Measurements from ENCODE around the gene NR3C2.

The NR3C2 gene

GRCh38 chr4:148263127-148263526, 179.1 kb downstream of the NR3C2 start:
- DNase-seq (ENCODE audit: low spot score) = no peak

- no peak for DNase-seq (ENCODE audit: low spot score)
These were observed 180.4 kb downstream of the NR3C2 start for GRCh38 chr4:148261848-148262247.

- no peak for DNase-seq (ENCODE audit: low spot score)
These were observed 182.4 kb downstream of the NR3C2 start for GRCh38 chr4:148259841-148260240.

GRCh38 chr4:148258535-148258934, 183.7 kb downstream of the NR3C2 start:
- DNase-seq (ENCODE audit: low spot score) = no peak

GRCh38 chr4:148255344-148255720, 186.9 kb downstream of the NR3C2 start:
- DNase-seq (ENCODE audit: low spot score) = no peak

- DNase-seq (ENCODE audit: low spot score) = no peak
These were observed 187.4 kb downstream of the NR3C2 start for GRCh38 chr4:148254621-148255343.

- no peak for DNase-seq (ENCODE audit: low spot score)
These were observed 188.4 kb downstream of the NR3C2 start for GRCh38 chr4:148253768-148254167.

- no peak for DNase-seq (ENCODE audit: low spot score)
These were observed 193.4 kb downstream of the NR3C2 start for GRCh38 chr4:148248824-148249223.

GRCh38 chr4:148245015-148245414, 197.2 kb downstream of the NR3C2 start:
- DNase-seq (ENCODE audit: low spot score) = no peak

- no peak for DNase-seq (ENCODE audit: low spot score)
These were observed 198.4 kb downstream of the NR3C2 start for GRCh38 chr4:148243837-148244236.

GRCh38 chr4:148240241-148240640, 202.0 kb downstream of the NR3C2 start:
- DNase-seq (ENCODE audit: low spot score) = no peak

GRCh38 chr4:148239494-148239985, 202.7 kb downstream of the NR3C2 start:
- no peak for DNase-seq (ENCODE audit: low spot score)

- DNase-seq (ENCODE audit: low spot score) = no peak
These were observed 203.3 kb downstream of the NR3C2 start for GRCh38 chr4:148238811-148239493.

GRCh38 chr4:148238086-148238485, 204.1 kb downstream of the NR3C2 start:
- no peak for DNase-seq (ENCODE audit: low spot score)

GRCh38 chr4:148235809-148236208, 206.4 kb downstream of the NR3C2 start:
- DNase-seq (ENCODE audit: low spot score) = no peak

GRCh38 chr4:148229798-148230197, 212.4 kb downstream of the NR3C2 start:
- no peak for DNase-seq (ENCODE audit: low spot score)

- no peak for DNase-seq (ENCODE audit: low spot score)
These were observed 213.2 kb downstream of the NR3C2 start for GRCh38 chr4:148229028-148229427.

GRCh38 chr4:148227147-148227546, 215.1 kb downstream of the NR3C2 start:
- no peak for DNase-seq (ENCODE audit: low spot score)

GRCh38 chr4:148226341-148226740, 215.9 kb downstream of the NR3C2 start:
- no peak for DNase-seq (ENCODE audit: low spot score)

- no peak for DNase-seq (ENCODE audit: low spot score)
These were observed 216.6 kb downstream of the NR3C2 start for GRCh38 chr4:148225639-148226038.

GRCh38 chr4:148224476-148224875, 217.7 kb downstream of the NR3C2 start:
- DNase-seq (ENCODE audit: low spot score) = no peak

- DNase-seq (ENCODE audit: low spot score) = no peak
These were observed 219.1 kb downstream of the NR3C2 start for GRCh38 chr4:148222991-148223660.
